IMR-90 (cell line): Measurements from ENCODE around the gene AGAP1.

Experiments used
- ELK1 ChIP-seq: fragments of 150-350 bp; IDR thresholded peaks from 2 replicates; pipeline ENCODE4 v1.6.1; 2016; ENCODE audit warnings: low read depth, mild to moderate bottlenecking, low read length, moderate library complexity, borderline replicate concordance
- MXI1 ChIP-seq: IDR thresholded peaks from 2 replicates; pipeline ENCODE4 v1.6.1; 2012; ENCODE audit warnings: low read depth, mild to moderate bottlenecking, low read length, moderate library complexity, borderline replicate concordance
- POLR2A ChIP-seq: IDR thresholded peaks from 2 replicates; pipeline ENCODE4 v1.6.1; 2012; ENCODE audit warnings: mild to moderate bottlenecking, low read depth, low read length

- TF ChIP-seq MXI1 (no peak), ELK1 (no peak), POLR2A (no peak)
Observed at GRCh38 chr2:235930701-235931100, 436.9 kb downstream of the AGAP1 start.
